ENCODE results near the gene SPTA1.

Gene SPTA1

DNA sequence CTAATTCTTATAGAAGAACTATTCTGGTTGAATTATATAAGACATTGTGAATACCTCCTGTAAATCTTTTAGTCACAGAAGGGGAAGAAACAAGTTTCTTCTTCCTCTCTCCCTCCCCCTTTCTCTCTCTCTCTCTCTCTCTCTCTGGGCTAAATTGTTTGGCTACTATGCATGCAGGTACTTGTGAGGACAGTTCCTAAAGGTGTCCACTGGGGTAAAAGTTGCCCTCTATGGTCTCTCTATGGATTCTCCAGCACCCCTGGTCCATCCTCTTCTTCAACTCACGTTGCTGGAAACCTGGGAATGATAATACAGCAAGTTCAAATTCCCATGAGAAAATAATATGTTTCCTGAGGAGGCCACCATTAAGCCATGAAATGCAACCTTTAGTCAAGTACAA lies 28.2 kb upstream of the SPTA1 start:
- DNase-seq, result no peak
- no peaks in the 10 kb centered on the region for H3K4me1 ChIP-seq
- H3K36me3 ChIP-seq, result no peaks in the 10 kb centered on the region
- no peak overlapping the region for H3K4me3 ChIP-seq (ENCODE audit: low read depth, low read length)
- no peaks in the 10 kb centered on the region; the same call in 1 of the 2 replicates for H3K9me3 ChIP-seq
- no peaks in the 10 kb centered on the region for H3K27me3 ChIP-seq
- TF ChIP-seq, protein P1, sequence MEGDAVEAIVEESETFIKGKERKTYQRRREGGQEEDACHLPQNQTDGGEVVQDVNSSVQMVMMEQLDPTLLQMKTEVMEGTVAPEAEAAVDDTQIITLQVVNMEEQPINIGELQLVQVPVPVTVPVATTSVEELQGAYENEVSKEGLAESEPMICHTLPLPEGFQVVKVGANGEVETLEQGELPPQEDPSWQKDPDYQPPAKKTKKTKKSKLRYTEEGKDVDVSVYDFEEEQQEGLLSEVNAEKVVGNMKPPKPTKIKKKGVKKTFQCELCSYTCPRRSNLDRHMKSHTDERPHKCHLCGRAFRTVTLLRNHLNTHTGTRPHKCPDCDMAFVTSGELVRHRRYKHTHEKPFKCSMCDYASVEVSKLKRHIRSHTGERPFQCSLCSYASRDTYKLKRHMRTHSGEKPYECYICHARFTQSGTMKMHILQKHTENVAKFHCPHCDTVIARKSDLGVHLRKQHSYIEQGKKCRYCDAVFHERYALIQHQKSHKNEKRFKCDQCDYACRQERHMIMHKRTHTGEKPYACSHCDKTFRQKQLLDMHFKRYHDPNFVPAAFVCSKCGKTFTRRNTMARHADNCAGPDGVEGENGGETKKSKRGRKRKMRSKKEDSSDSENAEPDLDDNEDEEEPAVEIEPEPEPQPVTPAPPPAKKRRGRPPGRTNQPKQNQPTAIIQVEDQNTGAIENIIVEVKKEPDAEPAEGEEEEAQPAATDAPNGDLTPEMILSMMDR (IDR thresholded peaks at IDR 0.05; ENCODE audit: low read depth, low read length), result no peak

GRCh38 chr1:158711098-158711497 lies 24.6 kb upstream of the SPTA1 start:
- Histone ChIP-seq H3K27me3 (no peaks in the 10 kb centered on the region), H3K36me3 (no peaks in the 10 kb centered on the region), H3K4me1 (no peaks in the 10 kb centered on the region), H3K9me3 (no peaks in the 10 kb centered on the region; the same call in 1 of the 2 replicates), H3K4me3 (ENCODE audit: low read depth, low read length) (no peak overlapping the region)
- no peak for DNase-seq
- TF ChIP-seq, protein P1 (IDR thresholded peaks at IDR 0.05; ENCODE audit: low read depth, low read length), result no peak

DNA sequence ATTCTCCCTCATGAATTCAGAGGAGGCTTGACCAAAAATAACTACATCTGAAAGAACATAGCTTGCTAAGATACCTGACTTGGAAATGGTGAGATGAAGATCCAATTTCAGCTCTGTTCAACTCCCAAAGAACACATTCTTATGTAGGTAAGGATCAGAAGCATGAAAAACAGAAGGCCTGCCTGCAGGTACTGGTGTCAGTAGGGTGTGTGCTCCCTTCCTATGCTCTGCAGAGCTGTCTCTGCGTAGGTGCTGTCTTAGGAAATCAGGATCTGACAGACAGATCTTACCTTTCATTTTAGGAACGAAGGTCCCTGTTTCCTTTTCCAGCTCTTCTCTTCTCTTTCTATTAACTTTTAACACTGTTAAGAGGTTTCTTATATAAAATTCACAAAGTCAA lies 19.6 kb upstream of the SPTA1 start:
- TF ChIP-seq, protein P1 (IDR thresholded peaks at IDR 0.05; ENCODE audit: low read depth, low read length), result no peak
- DNase-seq, result no peak
- H3K36me3 ChIP-seq, result no peaks in the 10 kb centered on the region
- H3K4me3 ChIP-seq (ENCODE audit: low read depth, low read length), result no peak overlapping the region
- H3K9me3 ChIP-seq, result no peaks in the 10 kb centered on the region
- H3K4me1 ChIP-seq, result no peaks in the 10 kb centered on the region
- no peaks in the 10 kb centered on the region for H3K27me3 ChIP-seq

DNA sequence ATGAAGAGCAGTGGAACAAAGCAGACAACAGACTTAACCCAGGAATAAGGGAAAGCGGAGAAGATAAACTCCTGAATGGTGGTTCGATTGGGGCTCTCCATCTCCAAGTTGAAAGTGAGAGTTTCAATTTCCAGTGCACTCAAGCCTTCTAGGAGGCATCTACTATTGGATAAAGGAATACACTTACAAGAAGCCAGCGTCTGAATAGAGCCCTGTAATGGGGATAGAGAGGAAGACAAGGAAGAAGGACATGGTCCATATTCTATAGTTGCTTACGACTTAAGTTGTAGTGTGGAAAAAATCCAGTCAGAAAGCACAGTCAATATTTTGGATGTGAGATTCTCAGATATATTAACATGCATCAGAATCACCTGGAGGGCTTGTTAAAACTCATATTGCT lies 14.0 kb upstream of the SPTA1 start, which contains the start of gene OR6K2:
OR6K2 (minus strand) TSS at position 101 of the 400 bp plus-strand sequence; CDS start at position 101, 0 bp downstream.
- Histone ChIP-seq H3K36me3 (no peaks in the 10 kb centered on the region), H3K27me3 (no peaks in the 10 kb centered on the region), H3K4me1 (no peaks in the 10 kb centered on the region), H3K4me3 (ENCODE audit: low read depth, low read length) (no peak within 1 kb of the TSS), H3K9me3 (no peaks in the 10 kb centered on the region)
- TF ChIP-seq, protein P1 (IDR thresholded peaks at IDR 0.05; ENCODE audit: low read depth, low read length), result no peak
- DNase-seq, result no peak

DNA sequence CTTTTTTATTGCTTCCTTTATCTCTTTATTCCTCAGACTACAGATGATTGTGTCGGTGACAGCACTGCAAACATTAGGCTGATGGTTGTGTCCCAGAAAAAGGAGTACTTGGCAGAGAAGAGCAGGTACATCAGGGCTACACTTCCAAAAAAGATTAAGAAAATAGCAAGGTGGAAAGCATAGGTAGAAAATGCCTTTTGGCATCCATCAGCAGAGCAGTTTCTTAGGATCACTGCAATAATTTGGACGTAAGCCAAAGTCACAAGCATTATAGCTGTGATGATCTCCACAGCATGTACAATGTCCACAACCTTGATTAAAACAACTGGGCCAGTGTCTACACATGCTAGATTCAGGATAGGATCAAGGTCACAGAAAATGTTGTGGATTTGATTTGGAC lies 8.1 kb upstream of the SPTA1 start:
- TF ChIP-seq, protein P1 (IDR thresholded peaks at IDR 0.05; ENCODE audit: low read depth, low read length), result no peak

GRCh38 chr1:158692356-158692755 lies 5.8 kb upstream of the SPTA1 start:
- Histone ChIP-seq H3K9me3 (no peaks in the 10 kb centered on the region; the same call in 1 of the 2 replicates), H3K4me3 (ENCODE audit: low read depth, low read length) (no peak overlapping the region), H3K27me3 (no peaks in the 10 kb centered on the region), H3K4me1 (no peaks in the 10 kb centered on the region), H3K36me3 (no peaks in the 10 kb centered on the region)
- TF ChIP-seq, protein P1 (IDR thresholded peaks at IDR 0.05; ENCODE audit: low read depth, low read length), result no peak
- DNase-seq, result no peak

More for the DNA sequence above, 8.1 kb upstream of the SPTA1 start:
- Histone ChIP-seq H3K9me3 (no peaks in the 10 kb centered on the region; the same call in 1 of the 2 replicates), H3K4me3 (ENCODE audit: low read depth, low read length) (no peak overlapping the region), H3K27me3 (no peaks in the 10 kb centered on the region), H3K4me1 (no peaks in the 10 kb centered on the region), H3K36me3 (no peaks in the 10 kb centered on the region)
- DNase-seq, result no peak

Data from BE2C (cell line).